B cell (primary cell): ENCODE data around the gene ERBB4. TPM values are rescaled to one million over a fixed set of nuclear protein-coding genes. Genes with fewer than 3 reads are reported as not detected.

Source experiments
- ATAC-seq: fragments of 200-7000 bp; cut with Tn5 transposase; one replicate; pipeline ENCODE4 v1.10.0; 2021; ENCODE audit warnings: low read depth, mild to moderate bottlenecking, moderate number of reproducible peaks, moderate library complexity
- CTCF ChIA-PET: fragments of 350-600 bp; sonication (Branson Sonifier 250); formaldehyde crosslinking; loops from one replicate; lab custom pipeline; 2021; ENCODE audit warnings: antibody characterized with exemption, inconsistent platforms; lab: Charles Lee
- POLR2A ChIA-PET: fragments of 350-600 bp; sonication (Branson Sonifier 250); formaldehyde crosslinking; loops from one replicate; lab custom pipeline; 2021; ENCODE audit warnings: antibody characterized with exemption; lab: Charles Lee
- DNase-seq: peaks from one replicate; pipeline ENCODE4 v3.0.0; 2013
- H2AFZ ChIP-seq: 2 replicates; pipeline ENCODE4 v1.6.1; 2012; ENCODE audit warnings: mild to moderate bottlenecking, low read depth, low read length; ENCODE audit not compliant: insufficient read depth, poor library complexity, severe bottlenecking
- H3K27ac ChIP-seq, 2 donors: 1 replicate in 1 of 2; 2 replicates in 1 of 2; pipeline ENCODE4 v1.5.1; 2012 to 2013; ENCODE audit warnings: low read length in 2 of 2, mild to moderate bottlenecking in 2 of 2, moderate library complexity in 1 of 2
- H3K27me3 ChIP-seq, 4 experiments: fragments of 200-600 bp in 1 of 4; sonication (generic) in 1 of 4; replicated peaks in 1 of 4; 1 replicate in 2 of 4; 2 replicates in 2 of 4; pipeline versions ENCODE4 v1.6.1 to v1.7.0; 2013 to 2016; ENCODE audit warnings: low read length in 3 of 4, mild to moderate bottlenecking in 2 of 4, mixed read lengths in 1 of 4, moderate library complexity in 1 of 4; ENCODE audit not compliant: insufficient read depth in 4 of 4, control insufficient read depth in 3 of 4; ENCODE audit errors: control extremely low read depth in 1 of 4
- H3K36me3 ChIP-seq, 2 experiments: replicated peaks in 1 of 2; 1 replicate in 1 of 2; 2 replicates in 1 of 2; pipeline versions ENCODE4 v1.6.1 to v1.7.1; 2013; ENCODE audit warnings: low read length in 1 of 2; ENCODE audit not compliant: insufficient read depth in 2 of 2, control insufficient read depth in 1 of 2; ENCODE audit errors: control extremely low read depth in 1 of 2, extremely low read depth in 1 of 2
- H3K4me1 ChIP-seq, 2 donors: fragments of 200-600 bp in 1 of 2; sonication (generic) in 1 of 2; 1 replicate in 1 of 2; 2 replicates in 1 of 2; pipeline versions ENCODE4 v1.5.1 to v1.6.1; 2013 to 2017; ENCODE audit warnings: low read length in 2 of 2; ENCODE audit not compliant: control insufficient read depth in 2 of 2, insufficient read depth in 2 of 2
- H3K4me2 ChIP-seq: replicated peaks from 2 replicates; pipeline ENCODE3; 2012; ENCODE audit warnings: mild to moderate bottlenecking, low read depth, low read length; ENCODE audit not compliant: poor library complexity, severe bottlenecking
- H3K4me3 ChIP-seq, 5 experiments: fragments of 200-600 bp in 1 of 5; sonication (generic) in 1 of 5; 1 replicate in 3 of 5; 2 replicates in 2 of 5; pipeline versions ENCODE4 v1.5.1 to v1.7.0; 2011 to 2016; ENCODE audit warnings: low read length in 4 of 5, mild to moderate bottlenecking in 4 of 5, low read depth in 2 of 5, control low read depth in 1 of 5, moderate library complexity in 1 of 5; ENCODE audit not compliant: insufficient read depth in 1 of 5; ENCODE audit errors: control extremely low read depth in 1 of 5, extremely low read depth in 1 of 5
- H3K79me2 ChIP-seq: fragments of 200-600 bp; sonication (generic); one replicate; pipeline ENCODE4 v1.6.0; 2016; ENCODE audit warnings: low read length; ENCODE audit not compliant: control insufficient read depth, insufficient read depth
- H3K9ac ChIP-seq: fragments of 200-600 bp; sonication (generic); 2 replicates; pipeline ENCODE4 v1.6.1; 2017; ENCODE audit warnings: mild to moderate bottlenecking, low read length, moderate library complexity
- H3K9me3 ChIP-seq, 3 donors: one replicate each; pipeline versions ENCODE4 v1.6.1 to v1.7.1; 2013; ENCODE audit warnings: low read length in 2 of 3; ENCODE audit not compliant: control insufficient read depth in 2 of 3, insufficient read depth in 1 of 3; ENCODE audit errors: control extremely low read depth in 1 of 3
- H4K20me1 ChIP-seq: 2 replicates; pipeline ENCODE4 v1.6.0; 2012; ENCODE audit warnings: mild to moderate bottlenecking, low read length; ENCODE audit not compliant: insufficient read depth, control insufficient read depth, poor library complexity, severe bottlenecking
- H3K27ac Mint-ChIP-seq: one replicate; pipeline ENCODE4 v1.8.0; 2021; ENCODE audit warnings: mixed read lengths
- H3K27me3 Mint-ChIP-seq: one replicate; pipeline ENCODE4 v1.8.0; 2021; ENCODE audit warnings: mixed read lengths
- H3K4me1 Mint-ChIP-seq: one replicate; pipeline ENCODE4 v1.8.0; 2021; ENCODE audit warnings: mixed read lengths
- H3K4me3 Mint-ChIP-seq: one replicate; pipeline ENCODE4 v1.8.0; 2021; ENCODE audit warnings: mixed read lengths
- H3K9me3 Mint-ChIP-seq: one replicate; pipeline ENCODE4 v1.8.0; 2022; ENCODE audit warnings: mixed read lengths; ENCODE audit not compliant: insufficient read depth
- EZH2 ChIP-seq: IDR thresholded peaks from 2 replicates; pipeline ENCODE4 v1.6.1; 2012; ENCODE audit warnings: borderline replicate concordance, low read depth, mild to moderate bottlenecking, moderate library complexity, low read length; ENCODE audit not compliant: insufficient read depth, poor library complexity, severe bottlenecking
- WGBS: methylation state at CpG from one replicate; pipeline ENCODE4 v1.1.5; 2013; ENCODE audit warnings: missing lambda C conversion rate; ENCODE audit not compliant: insufficient coverage; 5-methylcytosine and 5-hydroxymethylcytosine counted together
- intact Hi-C: fragments of 100-400 bp; cut with micrococcal nuclease; formaldehyde crosslinking; loops from one replicate; pipeline ENCODE4 v1.10.0; 2022
- polyA plus RNA-seq: library from polyadenylated mRNA; depleted of rRNA; stranded (reverse); fragments of >200 nt; gene quantifications from 2 replicates; pipeline ENCODE4 v1.2.3, GENCODE V29; 2012
- total RNA-seq, 2 donors: library from RNA; stranded (reverse); fragments of 120-200 nt in 1 of 2; gene quantifications; 1 replicate in 1 of 2; 2 replicates in 1 of 2; pipeline versions ENCODE4 v1.2.3 to v1.2.4, GENCODE V29; 2013 to 2022
- TF ChIP-seq, protein P1 (sequence below): fragments of 200-600 bp; IDR thresholded peaks from one replicate; pipeline ENCODE4 v1.8.0; 2022; ENCODE audit warnings: antibody characterized with exemption, mild to moderate bottlenecking

Gene ERBB4
- total and polyA plus RNA-seq, 2 donors (not counting 1 experiment from before 2014, with no cell fraction given), result not detected

DNA sequence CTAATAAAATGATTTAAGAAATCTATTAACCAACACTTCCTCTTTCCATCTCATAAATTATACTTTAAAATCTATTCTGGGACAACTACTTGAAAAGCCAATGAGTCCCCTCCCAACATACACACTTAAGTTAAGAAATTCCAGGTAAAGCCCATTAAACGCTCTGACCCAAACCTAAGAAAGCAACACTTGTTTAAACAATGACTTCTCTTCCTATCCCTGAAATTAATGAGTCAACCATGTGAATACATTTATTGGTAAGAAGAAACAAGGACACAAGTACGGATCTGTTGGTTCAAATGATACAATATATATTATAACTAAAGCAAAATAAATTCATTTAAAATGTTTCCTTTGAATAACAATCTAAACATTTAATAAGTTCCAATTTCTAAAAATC, 279.4 kb downstream of the ERBB4 start:
- no peak for ATAC-seq
- Mint-ChIP-seq H3K4me1 (no peaks in the 10 kb centered on the region), H3K27ac (no peak overlapping the region), H3K4me3 (no peak overlapping the region), H3K9me3 (no peaks in the 10 kb centered on the region), H3K27me3 (no peaks in the 10 kb centered on the region)
- WGBS, result no CpG with 5 or more reads among the region's 2 CpGs
- Histone ChIP-seq H3K9me3 (no peaks in the 10 kb centered on the region), H2AFZ (no peak overlapping the region), H3K4me2 (no peak overlapping the region), H3K4me3 (no peak overlapping the region), H4K20me1 (no peaks in the 10 kb centered on the region), H3K27me3 (no peaks in the 10 kb centered on the region), H3K4me1 (no peaks in the 10 kb centered on the region), H3K36me3 (no peaks in the 10 kb centered on the region), H3K27ac (no peak overlapping the region), H3K79me2 (no peaks in the 10 kb centered on the region), H3K9ac (no peak overlapping the region)
- DNase-seq, result no peak
- ChIA-PET CTCF (no interaction called here), POLR2A (no interaction called here)
- intact Hi-C loops, result no loop called here
- TF ChIP-seq, protein P1, sequence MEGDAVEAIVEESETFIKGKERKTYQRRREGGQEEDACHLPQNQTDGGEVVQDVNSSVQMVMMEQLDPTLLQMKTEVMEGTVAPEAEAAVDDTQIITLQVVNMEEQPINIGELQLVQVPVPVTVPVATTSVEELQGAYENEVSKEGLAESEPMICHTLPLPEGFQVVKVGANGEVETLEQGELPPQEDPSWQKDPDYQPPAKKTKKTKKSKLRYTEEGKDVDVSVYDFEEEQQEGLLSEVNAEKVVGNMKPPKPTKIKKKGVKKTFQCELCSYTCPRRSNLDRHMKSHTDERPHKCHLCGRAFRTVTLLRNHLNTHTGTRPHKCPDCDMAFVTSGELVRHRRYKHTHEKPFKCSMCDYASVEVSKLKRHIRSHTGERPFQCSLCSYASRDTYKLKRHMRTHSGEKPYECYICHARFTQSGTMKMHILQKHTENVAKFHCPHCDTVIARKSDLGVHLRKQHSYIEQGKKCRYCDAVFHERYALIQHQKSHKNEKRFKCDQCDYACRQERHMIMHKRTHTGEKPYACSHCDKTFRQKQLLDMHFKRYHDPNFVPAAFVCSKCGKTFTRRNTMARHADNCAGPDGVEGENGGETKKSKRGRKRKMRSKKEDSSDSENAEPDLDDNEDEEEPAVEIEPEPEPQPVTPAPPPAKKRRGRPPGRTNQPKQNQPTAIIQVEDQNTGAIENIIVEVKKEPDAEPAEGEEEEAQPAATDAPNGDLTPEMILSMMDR, result no peak
- TF ChIP-seq EZH2, result no peak

DNA sequence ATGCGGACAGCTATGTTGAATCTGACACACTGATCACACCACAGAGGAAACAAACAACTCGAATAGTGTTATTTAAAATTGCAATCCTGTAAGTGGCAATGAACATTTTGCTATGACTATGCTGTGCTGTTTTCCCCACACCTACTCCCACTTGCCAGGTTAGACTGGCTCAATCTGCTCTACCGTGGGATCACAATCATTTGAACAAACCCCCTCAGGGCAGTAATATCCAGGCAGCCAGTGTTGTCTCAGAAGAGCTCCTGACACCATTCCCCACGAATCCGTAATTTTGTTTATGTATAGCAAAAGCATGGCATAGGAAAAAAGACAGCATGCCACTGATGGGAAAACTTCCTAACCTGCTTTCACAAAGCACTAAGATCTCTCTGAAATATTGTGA, 284.3 kb downstream of the ERBB4 start:
- ChIA-PET CTCF (no interaction called here), POLR2A (no interaction called here)
- H3K4me3 ChIP-seq, result no peak overlapping the region
- H3K27me3 ChIP-seq, result no peaks in the 10 kb centered on the region
- Mint-ChIP-seq H3K4me1 (no peaks in the 10 kb centered on the region), H3K4me3 (no peak overlapping the region), H3K9me3 (no peaks in the 10 kb centered on the region), H3K27me3 (no peaks in the 10 kb centered on the region), H3K27ac (no peak overlapping the region)
- no peak for ATAC-seq
- no peak overlapping the region for H2AFZ ChIP-seq
- intact Hi-C loops, result no loop called here
- TF ChIP-seq EZH2, result no peak
- TF ChIP-seq, protein P1, result no peak
- no peak for DNase-seq
- no peaks in the 10 kb centered on the region for H4K20me1 ChIP-seq
- no peak overlapping the region for H3K4me2 ChIP-seq
- no peak overlapping the region for H3K9ac ChIP-seq
- H3K27ac ChIP-seq, result no peak overlapping the region
- H3K9me3 ChIP-seq, result no peaks in the 10 kb centered on the region
- H3K79me2 ChIP-seq, result no peaks in the 10 kb centered on the region
- no peaks in the 10 kb centered on the region for H3K36me3 ChIP-seq
- no peaks in the 10 kb centered on the region for H3K4me1 ChIP-seq
- WGBS, result 43% methylated on average over 1 of the region's 5 CpGs
